ELF-1 (cell line): ENCODE measurements around the gene RGP1.

ENCODE experiments used
- DNase-seq: peaks from one replicate; pipeline ENCODE4 v3.0.0-alpha.2; 2016; ENCODE audit warnings: low read depth, low spot score

RGP1 gene

GRCh38 chr9:35771534-35771933 lies 22.4 kb downstream of the RGP1 start:
- DNase-seq: no peak

- DNase-seq: no peak
Measured at GRCh38 chr9:35771943-35772342, 22.9 kb downstream of the RGP1 start.

DNA sequence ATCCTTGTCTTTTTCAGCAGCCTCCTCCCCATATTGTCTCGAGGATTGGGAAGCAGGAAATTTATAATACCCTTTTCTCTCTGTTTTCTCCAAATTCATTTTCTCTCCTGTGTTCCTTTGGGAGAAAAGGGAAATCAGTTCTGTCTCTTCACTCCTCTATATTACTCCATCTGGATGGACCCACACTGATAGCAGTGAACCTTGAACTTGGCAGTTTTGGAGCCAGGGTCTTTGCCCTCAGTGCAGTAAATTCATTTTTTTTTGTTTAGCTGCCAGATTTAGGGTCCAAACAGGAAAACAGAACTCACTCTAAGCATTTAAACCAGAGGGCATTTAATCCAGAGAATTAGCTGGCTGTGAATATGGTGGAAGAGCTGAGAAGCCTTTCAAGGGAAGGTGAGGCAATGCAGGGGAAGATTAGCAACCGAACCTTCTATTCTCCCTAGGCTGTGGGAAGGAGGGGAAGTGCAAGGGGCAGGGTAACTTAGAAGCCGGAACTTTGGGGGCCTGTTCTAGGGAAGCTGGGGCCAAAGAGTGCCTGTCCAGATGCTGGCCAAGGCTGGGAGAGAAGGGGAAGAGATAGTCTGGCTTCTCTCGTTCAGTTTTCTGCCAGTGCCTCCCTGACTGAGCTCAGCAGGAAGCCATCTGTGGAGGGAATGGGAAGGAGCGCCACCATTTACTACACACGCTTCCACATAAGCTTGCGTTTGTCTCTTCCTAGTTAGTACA lies 26.0 kb downstream of the RGP1 start:
- peak; percentile 8 for DNase-seq

DNA sequence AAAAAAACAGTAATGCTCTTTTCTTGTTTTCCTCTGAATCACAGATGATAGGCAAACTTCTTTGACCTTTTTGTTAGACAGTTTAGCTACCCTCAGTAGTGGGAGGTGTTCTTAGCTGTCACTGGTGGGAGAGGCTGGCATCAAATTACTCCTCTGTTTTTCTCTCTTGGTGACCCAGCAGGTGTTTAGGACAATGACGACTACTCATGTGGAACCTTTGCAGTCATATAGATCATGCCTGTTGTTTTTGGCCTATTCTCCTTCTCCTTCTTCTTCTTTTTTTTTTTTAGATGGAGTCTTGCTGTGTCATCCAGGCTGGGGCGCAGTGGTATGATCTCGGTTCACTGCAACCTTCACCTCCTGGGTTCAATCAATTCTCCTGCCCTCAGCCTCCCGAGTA lies 26.9 kb downstream of the RGP1 start:
- no peak for DNase-seq

DNA sequence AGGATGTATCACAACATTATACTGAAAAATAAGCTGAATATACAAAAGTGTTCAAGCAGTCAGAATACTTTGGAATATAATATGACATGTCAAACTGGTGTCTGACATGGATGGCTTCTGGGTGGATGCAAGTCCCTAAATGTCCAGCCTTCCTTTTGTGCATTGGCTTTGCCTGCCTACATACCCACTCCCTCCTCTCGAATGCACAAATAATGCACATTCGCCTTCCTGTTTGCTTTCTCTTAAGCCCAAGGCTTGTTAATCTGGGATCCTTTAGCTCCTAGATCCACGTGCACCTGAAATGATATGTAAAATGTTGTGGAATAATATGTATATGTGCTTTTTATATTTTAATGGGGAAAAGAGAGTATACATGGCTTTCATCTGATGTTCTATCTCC lies 29.4 kb downstream of the RGP1 start:
- no peak for DNase-seq

DNA sequence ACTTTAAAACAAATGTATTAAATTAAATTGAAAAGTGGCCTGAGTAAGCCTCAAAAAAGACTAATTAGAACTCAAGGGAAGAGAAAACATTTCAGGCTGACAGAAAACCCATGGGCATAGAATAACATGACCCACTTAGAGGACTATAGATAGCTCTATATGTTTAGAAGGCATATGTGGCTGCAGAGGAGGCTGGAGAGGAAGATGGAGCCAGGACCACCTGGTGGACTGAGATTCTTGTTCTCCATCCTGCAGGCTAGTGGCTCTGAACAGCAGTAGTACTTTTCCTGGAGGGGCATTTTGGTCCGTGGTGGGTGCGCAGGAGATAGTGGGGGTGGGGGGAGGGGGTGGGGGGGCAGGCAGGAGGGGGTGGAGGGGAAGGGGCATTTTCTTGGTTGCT lies 32.0 kb downstream of the RGP1 start:
- no peak for DNase-seq

GRCh38 chr9:35783418-35783817 lies 34.3 kb downstream of the RGP1 start:
- no peak for DNase-seq

GRCh38 chr9:35789541-35789940 lies 40.5 kb downstream of the RGP1 start:
- no peak for DNase-seq

- no peak for DNase-seq
Measured at GRCh38 chr9:35790025-35790384, 40.9 kb downstream of the RGP1 start.

DNA sequence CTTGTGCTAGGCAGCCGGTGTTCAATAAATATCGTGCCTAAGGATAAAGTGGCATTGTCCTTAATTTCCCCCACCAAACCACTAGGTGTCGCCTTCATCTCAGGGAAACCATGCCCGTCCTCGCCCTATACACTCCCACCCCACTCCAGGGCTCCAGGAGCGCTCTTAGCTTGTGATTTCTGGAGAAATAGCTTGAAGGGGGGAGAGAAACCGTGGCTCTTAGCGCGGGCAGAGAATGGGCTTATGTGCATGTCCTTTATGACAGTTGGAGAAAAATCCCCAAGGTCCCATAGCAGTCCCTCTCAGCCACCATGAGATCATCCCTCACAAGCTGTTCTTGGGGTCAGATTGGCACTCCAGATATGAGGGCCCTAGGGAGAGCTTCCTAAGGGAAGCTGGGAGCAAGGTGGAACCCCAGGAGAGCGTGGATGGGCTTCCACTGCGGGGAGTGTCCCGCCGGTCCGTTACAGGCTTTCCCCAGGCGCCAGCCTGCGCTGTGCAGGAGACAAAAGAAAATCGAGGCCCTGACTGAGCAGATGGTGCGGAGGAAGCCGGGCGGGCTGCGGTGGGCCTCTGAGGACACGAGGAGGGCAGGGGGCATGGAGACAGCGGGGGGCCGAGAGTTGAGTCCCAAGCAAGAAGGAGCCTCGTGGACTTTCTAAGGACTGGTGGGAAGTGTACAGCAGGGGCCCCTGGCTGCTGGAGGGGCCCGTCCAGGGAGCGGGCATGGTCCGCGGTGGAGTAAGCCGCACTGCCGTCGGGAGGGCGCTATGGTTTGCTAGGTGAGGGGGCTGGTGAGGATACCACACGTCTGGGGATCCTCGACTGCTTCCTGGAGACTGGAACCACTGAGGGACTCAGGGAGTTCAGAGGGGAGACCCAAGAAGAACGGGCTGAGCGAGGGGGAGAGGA lies 41.6 kb downstream of the RGP1 start:
- peak; percentile 86 for DNase-seq

- DNase-seq: peak; percentile 21
Measured at GRCh38 chr9:35791297-35791921, 42.3 kb downstream of the RGP1 start, which contains the start of gene NPR2. Gene NPR2 (plus strand): TSS chr9:35791591. CDS start chr9:35792409, 818 bp downstream.

GRCh38 chr9:35792024-35792813 lies 43.1 kb downstream of the RGP1 start:
- no peak for DNase-seq

- no peak for DNase-seq
Measured at GRCh38 chr9:35792826-35793225, 43.7 kb downstream of the RGP1 start.

GRCh38 chr9:35793461-35793860 lies 44.4 kb downstream of the RGP1 start:
- DNase-seq: no peak

DNA sequence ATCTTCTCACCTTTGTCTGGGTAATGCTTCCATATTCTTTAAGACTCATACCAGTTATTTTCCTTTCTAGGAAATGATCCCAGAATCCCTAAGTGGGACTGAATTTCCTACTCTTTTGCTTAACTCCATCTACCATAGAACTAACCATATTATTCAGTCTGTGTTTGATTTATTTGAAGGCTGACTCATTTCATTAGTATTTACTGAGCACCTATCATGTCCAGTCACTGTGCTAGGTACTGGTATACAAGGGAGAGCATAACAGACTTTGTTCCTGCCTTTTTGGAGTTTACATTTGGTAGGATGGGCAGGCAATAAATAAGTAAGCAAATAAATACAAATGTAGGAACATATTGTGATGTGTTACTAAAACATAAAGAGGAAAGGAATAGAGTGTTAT lies 46.6 kb downstream of the RGP1 start:
- DNase-seq: no peak

DNA sequence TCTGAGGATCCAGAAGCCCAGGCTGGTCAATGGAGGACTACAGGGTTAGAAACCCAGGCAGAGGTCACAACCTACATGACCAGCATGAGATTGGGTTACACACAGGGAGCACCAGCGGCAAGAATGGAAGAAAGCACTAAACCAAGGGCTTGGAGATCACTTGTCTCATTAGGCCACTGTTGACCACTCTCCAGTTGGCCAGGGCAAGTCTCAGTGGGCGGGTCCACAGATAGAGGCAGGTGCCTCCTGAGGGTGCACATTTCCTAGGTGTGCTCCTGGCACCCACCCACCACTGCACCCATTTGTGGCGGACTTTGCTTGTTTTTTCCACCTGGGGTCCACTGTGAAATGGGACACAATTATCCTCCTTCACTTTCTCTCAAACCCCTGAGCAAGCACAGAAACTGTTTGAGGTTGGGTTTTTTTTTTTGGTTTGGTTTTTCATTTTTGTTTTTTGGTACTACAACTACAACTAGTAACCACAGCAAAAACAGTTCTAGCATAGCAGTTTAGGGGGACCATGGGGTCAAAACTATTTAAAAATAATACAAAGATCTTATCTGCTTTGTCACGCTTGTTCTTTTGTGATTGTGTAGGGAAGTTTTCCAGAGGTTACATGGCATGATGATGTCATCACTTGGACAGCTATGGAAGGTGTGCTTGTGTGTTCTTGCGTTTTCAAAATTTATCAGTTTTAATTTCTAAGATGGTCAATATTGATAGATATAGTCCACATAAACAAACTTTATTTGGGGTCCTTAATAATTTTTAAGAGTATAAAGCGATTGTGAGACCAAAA lies 48.4 kb downstream of the RGP1 start:
- DNase-seq: no peak

DNA sequence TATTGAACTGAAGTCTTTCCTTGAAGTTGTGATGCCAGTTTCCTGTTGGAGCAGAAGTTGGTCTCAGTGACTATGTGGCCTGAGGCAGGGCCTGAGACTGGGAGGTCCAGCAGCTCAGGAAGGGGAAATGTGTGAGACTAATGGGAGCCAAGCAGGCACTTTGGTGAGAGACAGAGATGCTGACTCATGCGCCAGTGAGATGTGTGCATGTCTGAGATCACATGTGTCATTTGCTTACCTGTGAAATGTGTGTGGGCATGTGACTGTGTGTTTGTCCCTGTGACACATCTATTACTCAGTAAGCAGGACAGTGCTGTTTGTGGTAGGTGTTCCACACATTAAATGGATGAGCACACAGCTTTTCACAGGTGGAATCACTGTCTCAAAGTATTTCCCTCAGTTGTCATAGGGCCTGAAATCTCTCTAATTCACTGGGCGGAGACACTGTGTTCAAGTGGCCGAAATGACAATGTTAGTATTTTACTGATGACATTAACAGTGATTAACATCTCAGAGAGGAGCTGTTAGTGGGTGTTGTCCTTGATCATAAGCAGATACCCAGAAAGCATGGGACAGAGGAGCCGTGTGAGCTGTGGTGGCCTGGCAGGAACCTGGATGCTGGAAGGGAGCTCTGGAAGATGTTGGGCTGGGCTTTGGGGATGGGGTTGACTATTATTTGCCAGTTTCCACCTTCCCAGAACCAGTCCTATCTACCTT lies 49.7 kb downstream of the RGP1 start:
- DNase-seq: peak; percentile 34

- DNase-seq: no peak
Measured at GRCh38 chr9:35800530-35800929, 51.4 kb downstream of the RGP1 start.

- no peak for DNase-seq
Measured at GRCh38 chr9:35801328-35802128, 52.4 kb downstream of the RGP1 start.
